Putamen (tissue), 1 donor: ENCODE data around the gene TCP11L1.
"Not testable (repeated sequence)": the region's sequence is repeated elsewhere in the genome, so short reads cannot be mapped to it uniquely, and the experiment has no call there.

ENCODE experiments used
- DNase-seq: peaks from one replicate; pipeline ENCODE4 v3.0.0-alpha.2; 2016; ENCODE audit warnings: low spot score

Gene TCP11L1

DNA sequence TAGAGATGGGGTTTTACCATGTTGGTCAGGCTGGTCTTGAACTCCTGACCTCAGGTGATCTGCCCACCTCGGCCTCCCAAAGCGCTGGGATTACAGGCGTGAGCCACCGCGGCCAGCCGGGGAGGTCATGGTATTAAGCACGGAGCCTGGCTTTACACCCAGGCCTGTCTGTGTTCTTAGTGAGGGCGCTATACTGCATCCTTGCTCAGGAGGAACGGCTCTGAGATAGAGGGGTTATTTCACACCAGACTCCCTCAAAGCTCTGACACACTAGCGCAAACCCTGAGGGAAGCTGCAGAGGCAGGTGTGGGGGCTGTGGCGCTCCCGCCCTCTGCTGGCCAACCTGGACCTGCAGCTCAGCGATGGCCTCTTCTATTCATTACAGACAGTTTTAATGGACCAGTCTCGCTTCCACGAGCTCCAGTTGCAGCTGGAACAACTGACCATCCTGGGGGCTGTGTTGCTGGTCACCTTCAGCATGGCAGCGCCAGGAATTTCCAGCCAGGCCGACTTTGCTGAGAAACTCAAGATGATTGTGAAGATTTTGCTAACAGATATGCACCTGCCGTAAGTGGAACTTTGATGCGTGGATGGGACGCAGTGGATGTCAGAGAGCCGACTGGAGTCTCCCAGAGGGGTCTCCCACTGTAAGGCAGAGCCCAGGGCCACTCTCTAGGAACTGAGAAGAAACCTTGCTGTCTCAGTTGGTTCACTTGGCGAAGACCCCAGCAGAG is 26.2 kb downstream of the TCP11L1 start:
- DNase-seq = no peak

DNA sequence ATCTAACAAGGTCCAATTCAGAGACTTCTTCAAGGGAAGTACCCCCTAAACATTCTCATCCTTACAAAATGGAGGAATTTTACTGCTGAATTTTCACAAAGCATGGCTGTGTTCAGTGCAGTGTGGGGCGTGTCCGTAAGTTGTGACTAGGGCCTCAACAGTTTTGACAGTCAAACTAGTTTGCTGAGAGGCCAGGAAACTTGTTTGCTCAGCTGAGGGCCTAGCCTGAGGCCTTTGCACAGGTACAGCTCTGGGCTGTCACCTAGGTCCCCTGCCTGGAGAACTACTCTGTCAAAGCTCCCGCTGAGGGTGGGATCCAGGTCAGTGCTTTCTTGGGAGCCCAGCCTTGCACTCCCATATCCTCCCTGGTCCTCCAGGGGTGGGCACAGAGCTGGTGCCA is 27.9 kb downstream of the TCP11L1 start:
- DNase-seq = no peak

DNA sequence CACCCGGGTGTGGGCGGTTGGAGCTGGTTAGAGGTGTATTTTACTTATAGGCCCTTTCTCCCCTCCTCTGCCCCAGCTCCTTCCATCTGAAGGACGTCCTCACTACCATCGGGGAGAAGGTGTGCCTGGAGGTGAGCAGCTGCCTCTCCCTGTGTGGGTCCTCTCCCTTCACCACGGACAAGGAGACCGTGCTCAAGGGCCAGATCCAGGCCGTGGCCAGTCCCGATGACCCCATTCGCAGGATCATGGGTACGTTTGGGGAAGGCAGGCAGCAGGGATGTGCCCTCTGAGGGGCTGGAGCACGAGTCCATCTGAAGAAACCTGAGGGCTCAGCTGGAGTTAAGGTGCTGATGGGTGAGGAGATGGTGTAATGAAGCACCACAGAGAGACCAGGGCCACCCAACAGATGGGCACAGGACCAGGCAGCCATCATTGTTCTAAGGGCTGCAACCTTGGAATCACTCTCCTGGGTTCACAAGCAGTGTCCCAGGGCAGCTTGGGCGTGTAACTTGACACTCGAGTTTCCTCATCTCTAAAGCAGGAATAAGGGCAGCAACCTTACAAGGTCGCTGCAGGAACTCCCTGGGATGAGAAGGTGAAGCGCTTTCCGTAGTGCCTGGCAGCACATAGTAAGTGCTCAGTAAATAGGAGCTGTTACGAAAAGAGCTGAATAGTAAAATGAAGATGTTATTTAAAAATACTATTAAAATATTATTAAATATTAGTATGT is 29.4 kb downstream of the TCP11L1 start:
- DNase-seq = no peak

DNA sequence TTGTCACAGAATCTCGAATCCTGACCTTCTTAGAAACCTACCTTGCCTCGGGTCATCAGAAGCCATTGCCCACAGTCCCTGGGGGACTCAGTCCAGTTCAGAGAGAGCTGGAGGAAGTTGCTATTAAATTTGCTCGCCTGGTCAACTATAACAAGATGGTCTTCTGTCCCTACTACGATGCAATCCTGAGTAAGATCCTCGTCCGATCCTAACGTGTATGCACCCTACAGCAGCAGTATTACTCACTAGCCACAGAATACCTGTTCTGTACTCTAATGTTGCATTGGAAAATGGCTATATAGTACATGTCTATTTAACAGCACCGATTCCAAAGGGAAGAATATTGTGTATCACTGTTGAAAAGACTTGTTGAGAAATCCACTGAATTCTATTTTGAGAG is 33.1 kb downstream of the TCP11L1 start:
- DNase-seq = no peak

DNA sequence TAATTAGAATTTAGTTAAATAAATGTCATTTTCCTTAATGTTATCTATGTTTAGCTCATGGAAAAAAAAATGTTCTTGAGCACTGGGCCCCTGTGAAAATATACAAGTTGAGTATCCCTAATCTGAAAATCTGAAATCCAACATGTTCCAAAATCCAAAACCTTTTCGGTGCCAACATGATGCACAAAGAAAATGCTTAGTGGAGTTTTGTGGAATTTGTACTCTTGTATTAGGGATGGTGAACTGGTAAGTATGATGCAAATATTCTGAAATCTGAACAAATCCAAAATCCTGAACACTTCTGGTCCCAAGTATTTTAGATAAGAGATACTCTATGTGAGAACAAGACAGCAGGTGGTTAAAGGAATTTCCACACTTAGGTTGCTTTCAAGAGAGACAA is 44.5 kb downstream of the TCP11L1 start:
- DNase-seq = no peak

DNA sequence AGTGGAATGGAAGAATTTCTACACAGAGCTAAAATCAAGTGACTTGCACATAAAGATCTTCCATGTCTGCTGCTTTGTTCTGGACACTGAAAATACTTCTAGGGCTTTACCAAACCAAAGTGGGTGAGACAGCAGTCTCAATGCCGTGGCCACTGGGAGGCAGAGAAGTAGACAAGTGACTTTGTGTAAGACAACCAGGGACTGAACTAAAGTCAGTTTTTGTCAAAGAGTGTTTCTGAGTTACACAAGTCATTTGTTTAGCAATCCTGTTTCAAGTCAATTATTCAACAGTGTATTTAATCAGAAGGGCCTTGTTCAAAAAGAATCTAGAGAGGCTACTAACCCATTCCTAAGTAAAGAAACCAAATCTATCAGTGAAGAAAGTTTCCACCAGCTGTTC is 46.6 kb downstream of the TCP11L1 start:
- DNase-seq = no peak

DNA sequence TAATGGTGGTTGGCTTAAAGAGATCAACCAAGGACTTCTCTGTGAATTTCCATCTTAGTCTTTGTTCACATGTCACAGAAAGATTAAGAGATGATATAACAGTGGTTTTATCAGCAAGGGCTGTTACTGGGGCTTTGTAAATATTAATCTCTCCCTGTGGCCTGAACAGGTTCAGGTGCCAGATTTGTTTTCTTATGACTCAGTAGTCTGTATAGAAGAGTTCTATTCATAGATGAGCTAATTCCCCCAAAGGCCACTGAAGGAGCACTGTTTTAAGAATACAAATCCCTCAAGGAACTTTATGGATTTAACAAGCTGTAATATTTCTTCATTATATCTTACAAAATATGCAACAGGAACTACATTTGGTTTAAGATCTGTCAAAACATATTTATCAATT is 50.4 kb downstream of the TCP11L1 start:
- no peak for DNase-seq

DNA sequence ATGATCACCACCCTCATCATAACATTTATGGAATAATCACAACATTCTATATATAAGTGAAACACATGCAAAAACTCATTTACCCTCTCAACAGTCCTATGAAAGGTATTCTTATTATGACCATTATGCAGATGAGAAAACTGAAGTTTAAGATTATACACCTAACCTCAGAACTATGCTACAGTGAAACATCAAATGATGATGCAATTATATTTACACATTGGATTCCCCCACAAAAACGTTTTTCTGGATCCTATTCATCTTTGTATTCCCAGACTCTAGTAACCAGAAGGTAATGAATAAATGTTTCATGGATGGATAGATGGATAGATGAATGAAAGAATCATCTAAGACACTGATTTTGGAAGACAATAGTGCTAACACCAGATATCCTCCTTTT is 54.8 kb downstream of the TCP11L1 start:
- no peak for DNase-seq

DNA sequence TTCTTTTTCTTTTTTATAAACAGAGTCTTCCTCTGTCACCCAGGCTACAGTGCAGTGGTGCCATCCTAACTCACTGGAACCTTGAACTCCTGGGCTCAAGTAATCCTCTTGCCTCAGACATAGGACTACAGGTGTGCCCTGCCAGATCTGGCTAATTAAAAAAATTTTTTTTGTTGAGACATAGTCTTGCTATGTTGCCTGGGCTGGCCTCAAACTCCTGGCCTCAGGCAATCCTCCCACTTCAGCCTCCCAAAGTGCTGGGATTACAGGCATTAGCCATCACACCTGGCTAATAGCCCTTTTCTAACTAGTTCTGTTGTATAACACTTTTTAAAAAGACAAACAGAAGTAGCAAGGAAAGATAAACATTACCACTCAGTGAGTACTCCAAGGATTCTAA is 64.5 kb downstream of the TCP11L1 start:
- DNase-seq = no peak

DNA sequence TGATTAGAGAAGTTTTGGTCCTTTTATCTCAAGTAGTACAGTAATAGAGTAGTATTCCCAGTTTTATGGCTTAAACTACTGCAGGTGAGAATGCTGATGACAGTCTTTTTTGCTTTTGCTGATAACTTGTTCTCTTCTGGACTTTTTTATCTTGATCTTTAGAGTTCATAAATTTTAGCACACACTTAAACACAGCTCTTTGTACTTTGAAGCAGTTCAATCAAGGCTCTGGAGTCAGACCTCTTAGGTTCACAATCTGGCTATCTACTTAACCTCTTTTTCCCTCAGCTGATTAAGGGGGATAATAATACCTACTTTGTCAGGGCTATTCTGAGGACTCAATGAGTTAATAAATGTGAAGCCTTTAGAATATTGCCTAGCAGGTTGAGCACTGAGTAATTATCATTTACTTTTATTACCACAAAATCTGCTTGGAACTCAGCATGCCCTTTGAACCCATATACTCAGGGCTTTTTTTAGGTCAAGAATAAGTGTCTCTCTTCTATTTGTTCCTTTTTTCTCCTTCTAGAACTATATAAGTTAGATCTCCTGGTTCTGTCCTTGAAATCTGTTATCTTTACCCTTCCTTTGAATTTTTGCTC is 70.0 kb downstream of the TCP11L1 start:
- DNase-seq = no peak

DNA sequence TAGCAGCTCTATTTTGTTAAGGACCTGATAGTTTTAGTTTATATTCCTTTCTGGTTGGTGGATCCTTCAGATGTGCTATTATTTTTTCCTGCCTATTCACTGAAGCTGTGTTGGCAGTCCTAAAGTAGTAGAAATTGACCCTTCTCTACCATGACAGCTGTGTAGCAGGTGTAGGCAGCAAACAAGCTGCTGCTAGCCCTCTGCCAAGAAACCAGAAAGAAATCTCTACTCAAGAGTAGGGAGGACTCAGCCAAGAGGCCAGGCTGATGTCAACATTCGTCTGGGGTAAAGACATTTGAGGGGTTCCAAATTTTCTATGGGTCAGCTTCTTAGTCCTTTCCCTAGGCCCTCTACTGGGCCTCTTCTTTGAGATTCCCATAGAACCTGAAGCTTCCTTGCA is 70.7 kb downstream of the TCP11L1 start:
- no peak for DNase-seq

DNA sequence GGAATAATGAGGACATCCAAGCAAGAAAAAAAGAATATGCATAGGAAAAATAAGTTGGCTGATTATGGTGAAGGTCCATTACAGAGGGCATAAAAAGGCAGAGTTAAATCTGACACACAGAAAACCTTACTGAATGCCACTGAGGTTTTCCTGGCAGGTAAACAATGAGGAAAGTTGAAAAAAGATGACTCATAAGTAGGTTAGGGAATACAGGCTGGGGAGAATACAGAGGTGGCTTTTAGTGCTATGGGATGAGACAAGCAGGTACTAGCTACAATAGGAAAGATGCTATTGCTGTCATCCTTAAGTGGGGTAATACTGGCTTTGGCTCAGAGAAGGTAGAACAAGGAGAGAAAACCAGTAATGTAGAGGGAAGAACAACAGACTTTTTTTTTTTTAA is 77.2 kb downstream of the TCP11L1 start:
- DNase-seq = no peak

DNA sequence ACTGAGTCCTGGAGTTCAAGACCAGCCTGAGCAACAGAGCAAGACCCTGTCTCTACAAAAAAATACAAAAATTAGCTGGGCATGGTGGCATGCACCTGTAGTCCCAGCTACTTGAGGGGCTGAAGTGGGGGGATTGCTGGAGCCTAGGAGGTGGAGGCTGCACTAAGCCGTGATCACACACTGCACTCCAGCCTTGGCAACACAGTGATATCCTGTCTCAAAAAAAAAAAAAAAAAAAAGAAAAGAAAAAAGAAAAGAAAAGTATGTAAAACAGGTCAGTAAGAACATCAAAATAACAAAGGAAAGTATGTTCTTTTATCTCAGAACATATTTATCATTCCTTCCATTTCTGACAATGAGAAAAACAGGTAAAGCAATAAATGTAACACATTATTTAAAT is 83.3 kb downstream of the TCP11L1 start:
- not testable (repeated sequence) for DNase-seq
